Tibial artery (tissue), 4 donors: ENCODE results near the gene RNF19B.

Experiments used
- DNase-seq, 2 donors: peaks; one replicate each; pipeline ENCODE4 v3.0.0-alpha.2; 2019
- H3K27ac ChIP-seq, 2 donors: fragments of 200-600 bp; sonication (generic) in 1 of 2; 1 replicate in 1 of 2; 2 replicates in 1 of 2; pipeline ENCODE4 v1.5.1; 2018 to 2019; ENCODE audit warnings: mild to moderate bottlenecking in 1 of 2
- H3K27me3 ChIP-seq, 2 donors: fragments of 200-600 bp; sonication (generic) in 1 of 2; one replicate each; pipeline versions ENCODE4 v1.5.1 to v1.6.0; 2016 to 2019
- H3K36me3 ChIP-seq, 3 donors: fragments of 200-600 bp; sonication (generic) in 2 of 3; one replicate each; pipeline ENCODE4 v1.5.1; 2016 to 2019; ENCODE audit warnings: mild to moderate bottlenecking in 2 of 3
- H3K4me1 ChIP-seq, 4 donors: fragments of 200-600 bp; sonication (generic) in 2 of 4; 1 replicate in 3 of 4; 2 replicates in 1 of 4; pipeline ENCODE4 v1.5.1; 2016 to 2019
- H3K4me3 ChIP-seq, 2 donors: fragments of 200-600 bp; sonication (generic) in 1 of 2; 1 replicate in 1 of 2; 2 replicates in 1 of 2; pipeline ENCODE4 v1.5.1; 2018 to 2019; ENCODE audit warnings: mild to moderate bottlenecking in 2 of 2
- H3K9me3 ChIP-seq, 3 donors: fragments of 200-600 bp; sonication (generic) in 1 of 3; one replicate each; pipeline ENCODE4 v1.5.1; 2016 to 2019
- CTCF ChIP-seq, 2 experiments: fragments of 200-600 bp in 1 of 2; fragments of 450-650 bp in 1 of 2; IDR thresholded peaks; one replicate each; pipeline ENCODE4 v1.5.1; 2017 to 2019; ENCODE audit warnings: antibody characterized with exemption in 2 of 2, mild to moderate bottlenecking in 1 of 2, moderate library complexity in 1 of 2
- intact Hi-C: fragments of 100-400 bp; cut with DNase I; formaldehyde crosslinking; loops from one replicate; pipeline ENCODE4 v1.15.0; 2023; ENCODE audit warnings: low total_unique reads

The RNF19B gene

GRCh38 chr1:32971156-32971555 lies 6.5 kb upstream of the RNF19B start:
- no peak for TF ChIP-seq CTCF (IDR thresholded peaks at IDR 0.05)
- Histone ChIP-seq H3K27ac (no peak overlapping the region), H3K27me3 (no peaks in the 10 kb centered on the region), H3K4me3 (no peak overlapping the region), H3K36me3 (no peaks in the 10 kb centered on the region), H3K9me3 (no peaks in the 10 kb centered on the region), H3K4me1 (peaks cover 0 to 19% (median 7%) of the 10 kb centered on the region in 4 donors)
- intact Hi-C loops = no loop called here
- no peak for DNase-seq

- Histone ChIP-seq H3K27me3 (no peaks in the 10 kb centered on the region), H3K4me3 (no peak overlapping the region), H3K9me3 (no peaks in the 10 kb centered on the region), H3K27ac (no peak overlapping the region), H3K36me3 (no peaks in the 10 kb centered on the region), H3K4me1 (peaks cover 0 to 19% (median 7%) of the 10 kb centered on the region in 4 donors)
- DNase-seq = peak in 1 of 2 donors; percentile 6
- intact Hi-C loops = no loop called here
- TF ChIP-seq CTCF (IDR thresholded peaks at IDR 0.05) = no peak
These were observed 5.0 kb upstream of the RNF19B start for GRCh38 chr1:32969566-32969965.

GRCh38 chr1:32967888-32968568 lies 3.4 kb upstream of the RNF19B start:
- H3K9me3 ChIP-seq = no peaks in the 10 kb centered on the region
- H3K27ac ChIP-seq = peak overlapping the region in 1 of 2 donors; percentile 33
- H3K36me3 ChIP-seq = no peaks in the 10 kb centered on the region
- intact Hi-C loops = no loop called here
- no peak overlapping the region for H3K4me3 ChIP-seq
- H3K27me3 ChIP-seq = no peaks in the 10 kb centered on the region
- no peak for DNase-seq
- H3K4me1 ChIP-seq = peaks cover 0 to 21% (median 8%) of the 10 kb centered on the region in 4 donors
- TF ChIP-seq CTCF (IDR thresholded peaks at IDR 0.05) = no peak

- no peak for DNase-seq
- H3K9me3 ChIP-seq = no peaks in the 10 kb centered on the region
- TF ChIP-seq CTCF (IDR thresholded peaks at IDR 0.05) = no peak
- no peaks in the 10 kb centered on the region for H3K36me3 ChIP-seq
- no peak overlapping the region for H3K27ac ChIP-seq
- no peaks in the 10 kb centered on the region for H3K27me3 ChIP-seq
- H3K4me1 ChIP-seq = peaks cover 0 to 25% (median 9%) of the 10 kb centered on the region in 4 donors
- intact Hi-C loops = no loop called here
- no peak overlapping the region for H3K4me3 ChIP-seq
These were observed 2.3 kb upstream of the RNF19B start for GRCh38 chr1:32966900-32967299.

GRCh38 chr1:32965251-32965747 lies 690 bp upstream of the RNF19B start:
- H3K27ac ChIP-seq = peak overlapping the region; percentile 91 to 95
- no peaks in the 10 kb centered on the region for H3K27me3 ChIP-seq
- H3K4me3 ChIP-seq = peak overlapping the region; percentile 82 to 95
- H3K9me3 ChIP-seq = no peaks in the 10 kb centered on the region
- TF ChIP-seq CTCF (IDR thresholded peaks at IDR 0.05) = no peak
- no peaks in the 10 kb centered on the region for H3K36me3 ChIP-seq
- H3K4me1 ChIP-seq = peaks cover 0 to 41% (median 15%) of the 10 kb centered on the region in 4 donors
- DNase-seq = peak in 1 of 2 donors; percentile 13
- intact Hi-C loops = no loop called here
